T-helper 2 cell treated with Interferon-gamma antibody and Interleukin-4, amounts not matched to agents 100 ng/mL and 5 ng/mL, for 36 hours (primary cell): ENCODE measurements around the gene HDDC3. TPM values are rescaled to one million over a fixed set of nuclear protein-coding genes. Genes with fewer than 3 reads are reported as not detected.
"Not testable (repeated sequence)": the region's sequence is repeated elsewhere in the genome, so short reads cannot be mapped to it uniquely, and the experiment has no call there.

Experiments used
- intact Hi-C: fragments of 100-400 bp; cut with micrococcal nuclease; formaldehyde crosslinking; loops from one replicate; pipeline ENCODE4 v1.15.1; 2023
- total RNA-seq: library from RNA; stranded (reverse); gene quantifications from 2 replicates; pipeline ENCODE4 v1.2.3, GENCODE V29; 2022

The HDDC3 gene
- total RNA-seq, 1 donor from 2014 or later, result 31.6 TPM

- intact Hi-C loops, result no loop called here
These were observed 20.2 kb downstream of the HDDC3 start for GRCh38 chr15:90911906-90912769.

GRCh38 chr15:90911302-90911623, 21.1 kb downstream of the HDDC3 start:
- intact Hi-C loops, result no loop called here

- intact Hi-C loops, result no loop called here
These were observed 21.7 kb downstream of the HDDC3 start for GRCh38 chr15:90910441-90911301.

DNA sequence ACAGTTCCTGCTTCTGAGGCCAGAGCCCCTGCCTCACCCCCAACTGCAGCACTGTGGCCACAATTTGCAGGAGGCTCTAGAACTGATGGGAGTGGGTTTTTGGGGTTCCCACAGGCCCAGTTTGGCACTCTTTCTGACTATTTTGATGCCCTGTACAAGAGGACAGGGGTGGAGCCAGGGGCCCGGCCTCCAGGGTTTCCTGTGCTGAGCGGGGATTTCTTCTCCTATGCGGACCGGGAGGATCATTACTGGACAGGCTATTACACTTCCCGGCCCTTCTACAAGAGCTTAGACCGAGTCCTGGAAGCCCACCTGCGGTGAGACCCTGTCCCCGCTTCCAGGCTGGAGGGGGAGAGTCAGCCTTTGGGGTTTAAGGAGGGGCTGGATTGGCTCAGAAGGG, 22.4 kb downstream of the HDDC3 start:
- intact Hi-C loops, result loop anchor here (10.0 kb wide), 1 partner anchor 385 kb away; the partner anchor contains the start of gene CRTC3

GRCh38 chr15:90909449-90909848, 22.9 kb downstream of the HDDC3 start:
- intact Hi-C loops, result loop anchor here (10.0 kb wide), 1 partner anchor 385 kb away; the partner anchor contains the start of gene CRTC3

DNA sequence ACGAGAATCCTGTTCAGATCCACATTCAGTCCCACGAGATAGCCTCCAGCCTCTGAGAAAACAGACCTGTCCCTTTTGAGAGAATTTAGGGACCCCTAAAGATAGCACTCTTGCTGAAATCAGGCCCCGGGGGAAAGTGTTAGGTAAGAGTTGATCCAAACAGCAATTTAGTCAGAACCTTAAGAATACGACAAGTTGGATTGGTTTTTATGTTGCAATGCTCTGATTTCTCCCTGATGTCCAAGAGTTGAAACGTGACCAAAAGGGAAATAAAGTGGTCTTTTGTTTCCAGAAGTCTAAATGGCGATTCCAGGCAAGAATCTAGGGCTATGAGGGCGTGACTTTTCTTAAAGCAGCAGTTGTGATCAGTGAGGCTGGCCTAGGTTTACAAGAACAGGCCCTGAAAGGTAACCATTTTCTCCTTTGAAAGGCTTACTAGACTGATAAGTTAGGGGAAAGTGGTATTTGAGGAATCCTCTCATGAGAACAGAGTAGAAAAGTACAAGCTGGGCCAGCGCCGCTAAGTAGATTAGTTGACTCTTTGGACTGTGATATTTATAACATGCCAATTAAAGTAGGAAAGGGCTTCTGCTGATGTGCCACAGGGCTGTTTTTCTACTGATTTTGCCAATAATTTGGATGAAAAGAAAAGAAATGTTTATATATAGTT, 24.4 kb downstream of the HDDC3 start:
- intact Hi-C loops, result loop anchor here (10.0 kb wide), 1 partner anchor 383 kb away; the partner anchor contains the start of gene CRTC3

GRCh38 chr15:90907051-90907660, 25.2 kb downstream of the HDDC3 start:
- intact Hi-C loops, result loop anchor here (10.0 kb wide), 1 partner anchor 382 kb away; the partner anchor contains the start of gene CRTC3

DNA sequence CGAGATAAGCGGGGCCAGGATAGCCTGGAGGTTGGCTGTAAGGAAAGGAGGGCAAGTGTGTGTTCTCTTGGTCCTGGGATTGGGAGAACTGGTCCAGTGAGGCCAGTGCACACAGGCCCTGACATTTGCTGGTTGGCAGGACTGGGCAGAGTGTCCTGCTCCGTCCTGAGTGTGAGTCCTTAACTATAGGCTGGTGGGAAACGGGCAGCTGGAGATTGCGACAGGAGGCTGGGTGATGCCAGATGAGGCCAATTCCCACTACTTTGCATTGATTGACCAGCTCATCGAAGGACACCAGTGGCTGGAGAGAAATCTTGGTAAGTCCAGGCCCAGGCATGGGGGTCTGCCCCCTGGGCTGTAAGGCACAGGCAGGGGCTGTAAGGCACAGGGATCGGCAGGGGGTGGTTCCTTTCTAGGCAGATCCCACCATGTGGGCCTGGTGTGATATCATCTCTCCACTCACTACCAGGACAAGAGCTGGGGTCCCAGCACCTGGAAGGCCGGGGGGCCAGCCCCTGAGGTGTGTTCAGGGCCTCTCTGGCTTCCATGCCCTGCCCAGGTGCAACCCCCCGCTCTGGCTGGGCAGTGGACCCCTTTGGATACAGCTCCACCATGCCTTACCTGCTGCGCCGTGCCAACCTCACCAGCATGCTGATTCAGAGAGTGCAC, 26.0 kb downstream of the HDDC3 start:
- intact Hi-C loops, result loop anchor here (10.0 kb wide), 1 partner anchor 382 kb away; the partner anchor contains the start of gene CRTC3

DNA sequence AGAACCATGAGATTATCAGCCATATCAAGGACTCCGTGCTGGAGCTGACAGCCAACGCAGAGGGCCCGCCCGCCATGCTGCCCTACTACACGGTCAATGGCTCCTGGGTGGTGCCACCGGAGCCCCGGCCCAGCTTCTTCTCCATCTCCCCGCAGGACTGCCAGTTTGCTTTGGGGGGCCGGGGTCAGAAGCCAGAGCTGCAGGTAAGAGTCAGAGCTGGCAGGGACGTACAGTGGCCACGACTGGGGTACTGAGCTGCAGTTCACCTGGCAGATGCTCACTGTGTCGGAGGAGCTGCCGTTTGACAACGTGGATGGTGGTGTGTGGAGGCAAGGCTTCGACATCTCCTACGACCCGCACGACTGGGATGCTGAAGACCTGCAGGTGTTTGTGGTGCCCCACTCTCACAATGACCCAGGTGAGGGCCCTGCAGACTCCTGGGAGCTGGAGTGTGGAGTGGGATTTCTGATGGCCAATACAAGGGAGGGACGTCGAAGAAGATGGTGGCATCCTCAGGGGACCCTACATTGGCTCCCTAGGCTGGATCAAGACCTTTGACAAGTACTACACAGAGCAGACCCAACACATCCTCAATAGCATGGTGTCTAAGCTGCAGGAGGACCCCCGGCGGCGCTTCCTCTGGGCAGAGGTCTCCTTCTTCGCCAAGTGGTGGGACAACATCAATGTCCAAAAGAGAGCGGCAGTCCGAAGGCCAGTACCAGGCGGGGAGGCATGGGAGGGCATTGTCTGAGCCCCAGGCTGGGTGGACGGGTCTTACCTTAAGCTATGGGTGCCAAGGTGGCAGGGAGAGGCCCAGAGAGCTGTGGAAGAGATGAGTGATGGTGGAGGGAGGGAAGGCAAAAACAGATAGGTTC, 26.8 kb downstream of the HDDC3 start:
- intact Hi-C loops, result loop anchor here (10.0 kb wide), 1 partner anchor 381 kb away; the partner anchor contains the start of gene CRTC3

DNA sequence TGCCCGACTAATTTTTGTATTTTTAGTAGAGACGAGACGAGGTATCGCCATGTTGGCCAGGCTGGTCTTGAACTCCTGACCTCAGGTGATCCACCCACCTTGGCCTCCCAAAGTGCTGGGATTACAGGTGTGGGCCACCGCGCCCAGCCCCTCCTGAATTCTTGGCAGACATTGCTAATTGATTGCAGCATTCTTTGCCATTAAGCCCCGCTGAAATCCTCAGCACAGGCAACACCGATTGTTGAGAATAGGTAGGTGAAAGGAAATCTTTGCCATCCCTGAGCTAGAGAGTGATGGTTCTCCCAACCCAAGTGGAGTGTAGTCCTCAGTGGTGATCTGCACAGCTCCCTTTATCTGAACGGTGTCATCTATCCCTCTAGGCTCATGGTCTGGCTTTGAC, 27.6 kb downstream of the HDDC3 start:
- intact Hi-C loops, result loop anchor here (10.0 kb wide), 1 partner anchor 380 kb away; the partner anchor contains the start of gene CRTC3

GRCh38 chr15:90903733-90904536, 28.4 kb downstream of the HDDC3 start:
- intact Hi-C loops, result loop anchor here (1.0 to 10.0 kb wide), 3 partner anchors 30 to 379 kb away; partner anchors contain the start of gene CRTC3

- intact Hi-C loops, result loop anchor here (1.0 to 10.0 kb wide), 4 partner anchors 27 to 378 kb away; partner anchors contain the start of gene CRTC3
These were observed 29.3 kb downstream of the HDDC3 start, which contains the start of gene MAN2A2 for GRCh38 chr15:90902840-90903732. MAN2A2 (plus strand) TSS chr15:90903302; CDS start chr15:90904208, 906 bp downstream.

- intact Hi-C loops, result loop anchor here (1.0 to 10.0 kb wide), 2 partner anchors 28 to 377 kb away; partner anchors contain the start of gene CRTC3
These were observed 30.1 kb downstream of the HDDC3 start for GRCh38 chr15:90902040-90902839.

GRCh38 chr15:90901175-90902039, 30.9 kb downstream of the HDDC3 start:
- intact Hi-C loops, result loop anchor here (1.0 to 10.0 kb wide), 2 partner anchors 29 to 377 kb away; partner anchors contain the start of gene CRTC3

- intact Hi-C loops, result not testable (repeated sequence)
These were observed 35.2 kb downstream of the HDDC3 start for GRCh38 chr15:90897131-90897655.
